ENCODE data around the gene DCTN5. TPM values are rescaled to one million over a fixed set of nuclear protein-coding genes. Genes with fewer than 3 reads are reported as not detected.

DCTN5 gene
- total and polyA plus RNA-seq, 10 donors = 11.9 to 62.5 (median 41.3) TPM

GRCh38 chr16:23700093-23700492 is 58.8 kb downstream of the DCTN5 start:
- Histone ChIP-seq H3K27ac (no peak overlapping the region), H3K36me3 (no peaks in the 10 kb centered on the region), H3K9me3 (peaks cover 0 to 7% (median 6%) of the 10 kb centered on the region in 8 donors), H3K27me3 (replicated peaks in 1 of 7) (peaks cover 0 to 16% (median 0%) of the 10 kb centered on the region in 7 donors), H3K4me1 (peaks cover 0 to 8% (median 2%) of the 10 kb centered on the region in 6 donors), H3K4me3 (no peak overlapping the region)
- intact Hi-C loops (cut with DNase I; ENCODE audit: low total_unique reads) = no loop called here
- DNase-seq = no peak
- TF ChIP-seq POLR2AphosphoS5 (IDR thresholded peaks at IDR 0.05) (no peak), POLR2A (IDR thresholded peaks at IDR 0.05) (no peak)
- TF ChIP-seq, protein P1, sequence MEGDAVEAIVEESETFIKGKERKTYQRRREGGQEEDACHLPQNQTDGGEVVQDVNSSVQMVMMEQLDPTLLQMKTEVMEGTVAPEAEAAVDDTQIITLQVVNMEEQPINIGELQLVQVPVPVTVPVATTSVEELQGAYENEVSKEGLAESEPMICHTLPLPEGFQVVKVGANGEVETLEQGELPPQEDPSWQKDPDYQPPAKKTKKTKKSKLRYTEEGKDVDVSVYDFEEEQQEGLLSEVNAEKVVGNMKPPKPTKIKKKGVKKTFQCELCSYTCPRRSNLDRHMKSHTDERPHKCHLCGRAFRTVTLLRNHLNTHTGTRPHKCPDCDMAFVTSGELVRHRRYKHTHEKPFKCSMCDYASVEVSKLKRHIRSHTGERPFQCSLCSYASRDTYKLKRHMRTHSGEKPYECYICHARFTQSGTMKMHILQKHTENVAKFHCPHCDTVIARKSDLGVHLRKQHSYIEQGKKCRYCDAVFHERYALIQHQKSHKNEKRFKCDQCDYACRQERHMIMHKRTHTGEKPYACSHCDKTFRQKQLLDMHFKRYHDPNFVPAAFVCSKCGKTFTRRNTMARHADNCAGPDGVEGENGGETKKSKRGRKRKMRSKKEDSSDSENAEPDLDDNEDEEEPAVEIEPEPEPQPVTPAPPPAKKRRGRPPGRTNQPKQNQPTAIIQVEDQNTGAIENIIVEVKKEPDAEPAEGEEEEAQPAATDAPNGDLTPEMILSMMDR (IDR thresholded peaks at IDR 0.05 in 8 of 11, conservative IDR thresholded peaks at IDR 0.05 in 3 of 11) = no peak
- 83 to 95% (median 85%) methylated on average over 2 of the region's 2 CpGs for WGBS, 5 donors

DNA sequence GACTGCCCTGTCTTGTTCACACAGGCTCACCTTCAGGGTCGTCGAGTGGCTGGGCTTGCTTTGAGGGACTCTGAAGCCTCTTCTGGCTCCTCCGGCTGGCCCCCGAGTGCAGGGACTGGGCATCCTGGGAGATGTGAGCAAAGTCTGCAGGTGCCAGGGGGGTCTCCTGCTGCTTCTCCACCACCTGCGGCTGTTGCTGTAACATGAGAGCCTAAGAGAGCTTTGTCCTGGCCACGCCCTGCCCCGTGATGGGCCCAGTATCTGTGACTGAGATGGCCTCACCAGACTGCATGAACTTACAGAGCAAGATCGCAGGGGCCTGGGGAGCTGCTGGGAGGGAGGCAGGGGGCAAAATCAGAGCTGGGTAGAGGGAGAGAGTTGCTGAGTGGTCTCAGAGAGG is 59.2 kb downstream of the DCTN5 start:
- Histone ChIP-seq H3K36me3 (no peaks in the 10 kb centered on the region), H3K27ac (no peak overlapping the region), H3K9me3 (peaks cover 0 to 7% (median 6%) of the 10 kb centered on the region in 8 donors), H3K4me3 (no peak overlapping the region), H3K27me3 (replicated peaks in 1 of 7) (peaks cover 0 to 20% (median 0%) of the 10 kb centered on the region in 7 donors), H3K4me1 (peaks cover 0 to 7% (median 0%) of the 10 kb centered on the region in 6 donors)
- TF ChIP-seq POLR2AphosphoS5 (IDR thresholded peaks at IDR 0.05) (no peak), POLR2A (IDR thresholded peaks at IDR 0.05) (no peak)
- TF ChIP-seq, protein P1 (IDR thresholded peaks at IDR 0.05 in 8 of 11, conservative IDR thresholded peaks at IDR 0.05 in 3 of 11) = no peak
- intact Hi-C loops (cut with DNase I; ENCODE audit: low total_unique reads) = no loop called here
- WGBS, 5 donors = 47 to 66% (median 50%) methylated on average over 8 of the region's 8 CpGs
- DNase-seq = no peak

- Histone ChIP-seq H3K4me1 (peaks cover 0 to 7% (median 0%) of the 10 kb centered on the region in 6 donors), H3K27ac (no peak overlapping the region), H3K36me3 (no peaks in the 10 kb centered on the region), H3K4me3 (no peak overlapping the region), H3K27me3 (replicated peaks in 1 of 7) (peaks cover 0 to 24% (median 0%) of the 10 kb centered on the region in 7 donors), H3K9me3 (peaks cover 0 to 7% (median 6%) of the 10 kb centered on the region in 8 donors)
- no peak for DNase-seq
- no peak for TF ChIP-seq POLR2AphosphoS5 (IDR thresholded peaks at IDR 0.05)
- no peak for TF ChIP-seq POLR2A (IDR thresholded peaks at IDR 0.05)
- TF ChIP-seq, protein P1 (IDR thresholded peaks at IDR 0.05 in 8 of 11, conservative IDR thresholded peaks at IDR 0.05 in 3 of 11) = no peak
- intact Hi-C loops (cut with DNase I; ENCODE audit: low total_unique reads) = no loop called here
- WGBS, 5 donors = 73 to 81% (median 80%) methylated on average over 8 of the region's 8 CpGs
Measured at GRCh38 chr16:23701045-23701444, 59.8 kb downstream of the DCTN5 start.

- Histone ChIP-seq H3K9me3 (peaks cover 0 to 7% (median 6%) of the 10 kb centered on the region in 8 donors), H3K27ac (no peak overlapping the region), H3K4me1 (peaks cover 0 to 7% (median 0%) of the 10 kb centered on the region in 6 donors), H3K36me3 (no peaks in the 10 kb centered on the region), H3K4me3 (no peak overlapping the region), H3K27me3 (replicated peaks in 1 of 7) (peaks cover 0 to 37% (median 0%) of the 10 kb centered on the region in 7 donors)
- intact Hi-C loops (cut with DNase I; ENCODE audit: low total_unique reads) = no loop called here
- 60 to 68% (median 62%) methylated on average over 2 of the region's 2 CpGs for WGBS, 5 donors
- DNase-seq = no peak
- no peak for TF ChIP-seq POLR2A (IDR thresholded peaks at IDR 0.05)
- TF ChIP-seq, protein P1 (IDR thresholded peaks at IDR 0.05 in 8 of 11, conservative IDR thresholded peaks at IDR 0.05 in 3 of 11) = no peak
- TF ChIP-seq POLR2AphosphoS5 (IDR thresholded peaks at IDR 0.05) = no peak
Measured at GRCh38 chr16:23702951-23703350, 61.7 kb downstream of the DCTN5 start.
